ENCODE results near the gene C6orf89. TPM values are rescaled to one million over a fixed set of nuclear protein-coding genes. Genes with fewer than 3 reads are reported as not detected.

The C6orf89 gene
- polyA plus RNA-seq, 2 of the 4 experiments (the other 2 are of a cell fraction): 13.8 to 27.0 TPM

DNA sequence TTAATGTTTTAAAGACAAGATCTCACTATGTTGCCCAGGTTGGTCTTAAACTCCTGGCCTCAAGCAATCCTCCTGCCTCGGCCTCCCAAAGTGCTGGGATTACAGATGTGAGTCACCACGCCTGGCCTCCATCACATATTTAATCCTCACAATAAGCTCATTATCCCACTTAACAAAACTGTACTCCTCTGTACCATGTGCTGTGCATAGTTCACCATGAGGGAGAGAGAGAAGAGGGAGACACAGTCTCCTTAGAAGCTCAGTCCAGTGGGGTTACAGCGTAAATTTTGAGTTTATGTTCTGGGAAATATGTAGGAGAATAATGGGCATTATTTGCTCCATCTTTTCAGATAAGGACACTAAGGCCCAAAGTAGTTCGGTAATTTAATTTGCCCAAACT, 38.6 kb upstream of the C6orf89 start:
- ChIA-PET CTCF (interaction anchor here (0.8 to 1.6 kb wide), 4 partner anchors 11 to 171 kb away, joined by 3 to 6 read pairs (median 4); partner anchors contain the start of gene C6orf89), POLR2A (no interaction called here)
- H3K4me1 ChIP-seq: no peaks in the 10 kb centered on the region
- no peak for ATAC-seq
- TF ChIP-seq RNF2 (IDR thresholded peaks at IDR 0.05; ENCODE audit: borderline replicate concordance, low read depth) (no peak), CBX2 (IDR thresholded peaks at IDR 0.05; ENCODE audit: borderline replicate concordance, low read depth) (no peak), JUNB (IDR thresholded peaks at IDR 0.05) (no peak), CHD2 (IDR thresholded peaks at IDR 0.05; ENCODE audit: low read length, partially characterized antibody) (no peak), FOSL2 (IDR thresholded peaks at IDR 0.05) (no peak), FOSL2 (CRISPR knock-in tag; IDR thresholded peaks at IDR 0.05) (no peak), CEBPB (IDR thresholded peaks at IDR 0.05) (no peak), FOSB (CRISPR knock-in tag; IDR thresholded peaks at IDR 0.05) (no peak), MAZ (IDR thresholded peaks at IDR 0.05; ENCODE audit: borderline replicate concordance, low read depth, low read length) (no peak), HOXB13 (CRISPR knock-in tag; IDR thresholded peaks at IDR 0.05; ENCODE audit: low read depth) (no peak), ZSCAN20 (CRISPR knock-in tag; IDR thresholded peaks at IDR 0.05) (no peak), EHMT2 (IDR thresholded peaks at IDR 0.05; ENCODE audit: low read depth) (no peak)
- TF ChIP-seq, protein P1, sequence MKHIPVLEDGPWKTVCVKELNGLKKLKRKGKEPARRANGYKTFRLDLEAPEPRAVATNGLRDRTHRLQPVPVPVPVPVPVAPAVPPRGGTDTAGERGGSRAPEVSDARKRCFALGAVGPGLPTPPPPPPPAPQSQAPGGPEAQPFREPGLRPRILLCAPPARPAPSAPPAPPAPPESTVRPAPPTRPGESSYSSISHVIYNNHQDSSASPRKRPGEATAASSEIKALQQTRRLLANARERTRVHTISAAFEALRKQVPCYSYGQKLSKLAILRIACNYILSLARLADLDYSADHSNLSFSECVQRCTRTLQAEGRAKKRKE (CRISPR knock-in tag; IDR thresholded peaks at IDR 0.05; ENCODE audit: low read depth): no peak
- H3K9me3 ChIP-seq: peaks cover 3% of the 10 kb centered on the region; the same call in 1 of the 3 replicates
- H3K27ac ChIP-seq: no peak overlapping the region
- H3K4me3 ChIP-seq: no peak overlapping the region
- FAIRE-seq: no peak
- H3K4me2 ChIP-seq: no peak overlapping the region
- no peak for DNase-seq (ENCODE audit: low read depth in 1 of 2, low spot score in 1 of 2)
- WGBS (ENCODE audit: missing lambda C conversion rate): 86% methylated on average over 4 of the region's 4 CpGs

GRCh38 chr6:36847991-36848390, 37.8 kb upstream of the C6orf89 start:
- DNase-seq (ENCODE audit: low read depth in 1 of 2, low spot score in 1 of 2) (no peak), FAIRE-seq (no peak), ATAC-seq (no peak)
- POLR2A ChIA-PET: no interaction called here
- H3K4me1 ChIP-seq: no peaks in the 10 kb centered on the region
- H3K9me3 ChIP-seq: peaks cover 3% of the 10 kb centered on the region; the same call in 1 of the 3 replicates
- H3K4me2 ChIP-seq: no peak overlapping the region
- H3K27ac ChIP-seq: no peak overlapping the region
- TF ChIP-seq RARB (CRISPR knock-in tag; IDR thresholded peaks at IDR 0.05) (no peak), JUNB (IDR thresholded peaks at IDR 0.05) (no peak), ZNF302 (CRISPR knock-in tag; IDR thresholded peaks at IDR 0.05) (no peak), EHMT2 (IDR thresholded peaks at IDR 0.05; ENCODE audit: low read depth) (no peak), PHF8 (IDR thresholded peaks at IDR 0.05; ENCODE audit: borderline replicate concordance, low read depth) (no peak)
- CTCF ChIA-PET: interaction anchor here (0.6 to 1.6 kb wide), 7 partner anchors 12 to 362 kb away, joined by 3 to 6 read pairs (median 4); partner anchors contain the start of gene C6orf89
- WGBS (ENCODE audit: missing lambda C conversion rate): 96% methylated on average over 6 of the region's 6 CpGs
- H3K4me3 ChIP-seq: no peak overlapping the region

GRCh38 chr6:36848658-36849441, 36.9 kb upstream of the C6orf89 start:
- Histone ChIP-seq H3K4me3 (no peak overlapping the region), H3K4me1 (no peaks in the 10 kb centered on the region), H3K27ac (no peak overlapping the region), H3K9me3 (peaks cover 3% of the 10 kb centered on the region; the same call in 1 of the 3 replicates), H3K4me2 (no peak overlapping the region)
- ChIA-PET CTCF (interaction anchor here (0.6 to 1.4 kb wide), 5 partner anchors 19 to 361 kb away, joined by 3 to 12 read pairs (median 3); no protein-coding TSS in a partner anchor), POLR2A (no interaction called here)
- FAIRE-seq (no peak), ATAC-seq (no peak), DNase-seq (ENCODE audit: low read depth in 1 of 2, low spot score in 1 of 2) (no peak)
- 85% methylated on average over 25 of the region's 26 CpGs for WGBS (ENCODE audit: missing lambda C conversion rate)
- TF ChIP-seq ZNF302 (CRISPR knock-in tag; IDR thresholded peaks at IDR 0.05) (no peak), RFX5 (IDR thresholded peaks at IDR 0.05) (no peak), TP53 (CRISPR knock-in tag; IDR thresholded peaks at IDR 0.05) (no peak), EHMT2 (IDR thresholded peaks at IDR 0.05; ENCODE audit: low read depth) (no peak), NR3C1 (IDR thresholded peaks at IDR 0.05) (no peak), HDAC2 (IDR thresholded peaks at IDR 0.05) (no peak), RNF2 (IDR thresholded peaks at IDR 0.05; ENCODE audit: borderline replicate concordance, low read depth) (no peak), FOSL2 (IDR thresholded peaks at IDR 0.05) (no peak), FOSL2 (CRISPR knock-in tag; IDR thresholded peaks at IDR 0.05) (no peak), POLR2A (IDR thresholded peaks at IDR 0.05; ENCODE audit: low read length) (no peak), GATA3 (IDR thresholded peaks at IDR 0.05; ENCODE audit: borderline replicate concordance) (no peak), ELK1 (IDR thresholded peaks at IDR 0.05; ENCODE audit: low read depth, low read length) (no peak), PHF8 (IDR thresholded peaks at IDR 0.05; ENCODE audit: borderline replicate concordance, low read depth) (no peak)
- TF ChIP-seq, protein P1 (CRISPR knock-in tag; IDR thresholded peaks at IDR 0.05; ENCODE audit: low read depth): no peak
